HCT116 (cell line): Measurements from ENCODE around the gene CHD1.

Experiments
- TCF7L2 ChIP-seq: IDR thresholded peaks from 2 replicates; pipeline ENCODE4 v1.7.0; 2011; ENCODE audit warnings: borderline replicate concordance, inconsistent platforms; ENCODE audit not compliant: insufficient read depth, insufficient read length; ENCODE audit errors: extremely low read depth
- YY1 ChIP-seq: IDR thresholded peaks from 2 replicates; pipeline ENCODE4 v1.6.1; 2011; ENCODE audit warnings: low read length, low read depth, moderate library complexity, mild to moderate bottlenecking; ENCODE audit not compliant: insufficient replicate concordance; ENCODE audit errors: extremely low read depth
- ZFX ChIP-seq: fragments of 450-650 bp; IDR thresholded peaks from 2 replicates; pipeline ENCODE4 v1.6.1; 2017
- ZNF274 ChIP-seq: fragments of 200-500 bp; sonication (Bioruptor generic); IDR thresholded peaks from 2 replicates; pipeline ENCODE4 v1.6.1; 2014; ENCODE audit warnings: mild to moderate bottlenecking, low read depth, low read length, inconsistent platforms
- TF ChIP-seq, protein P1 (sequence below), 3 experiments: fragments of 200-600 bp in 1 of 3; sonication (generic) in 1 of 3; IDR thresholded peaks in 2 of 3; conservative IDR thresholded peaks in 1 of 3; 2 replicates each; pipeline ENCODE4 v1.5.1; 2012 to 2017; ENCODE audit warnings: low read depth in 2 of 3, low read length in 2 of 3, antibody characterized with exemption in 1 of 3, borderline replicate concordance in 1 of 3, control low read depth in 1 of 3, mild to moderate bottlenecking in 1 of 3, mixed read lengths in 1 of 3, mixed run types in 1 of 3, moderate library complexity in 1 of 3; ENCODE audit not compliant: insufficient read depth in 1 of 3

DNA sequence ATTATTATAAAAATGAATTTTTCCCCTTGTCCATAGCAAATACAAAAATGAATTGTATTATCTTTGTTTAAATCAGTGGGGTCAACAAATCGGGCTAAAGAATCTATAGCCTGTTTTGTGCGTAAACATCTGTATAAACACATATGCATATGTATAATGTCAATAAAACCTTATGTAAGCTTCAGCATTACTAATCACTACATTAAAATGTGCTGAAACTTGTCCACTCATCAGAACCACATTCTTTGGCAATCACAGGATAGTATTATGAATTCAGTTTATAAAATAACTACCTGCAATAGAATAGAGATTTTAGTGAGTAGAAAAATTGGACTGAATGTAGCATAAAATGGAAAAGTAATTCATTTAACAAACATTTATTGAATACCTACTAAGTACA, 124.7 kb downstream of the CHD1 start:
- TF ChIP-seq ZFX (no peak), TCF7L2 (no peak), YY1 (no peak), ZNF274 (no peak)
- TF ChIP-seq, protein P1, sequence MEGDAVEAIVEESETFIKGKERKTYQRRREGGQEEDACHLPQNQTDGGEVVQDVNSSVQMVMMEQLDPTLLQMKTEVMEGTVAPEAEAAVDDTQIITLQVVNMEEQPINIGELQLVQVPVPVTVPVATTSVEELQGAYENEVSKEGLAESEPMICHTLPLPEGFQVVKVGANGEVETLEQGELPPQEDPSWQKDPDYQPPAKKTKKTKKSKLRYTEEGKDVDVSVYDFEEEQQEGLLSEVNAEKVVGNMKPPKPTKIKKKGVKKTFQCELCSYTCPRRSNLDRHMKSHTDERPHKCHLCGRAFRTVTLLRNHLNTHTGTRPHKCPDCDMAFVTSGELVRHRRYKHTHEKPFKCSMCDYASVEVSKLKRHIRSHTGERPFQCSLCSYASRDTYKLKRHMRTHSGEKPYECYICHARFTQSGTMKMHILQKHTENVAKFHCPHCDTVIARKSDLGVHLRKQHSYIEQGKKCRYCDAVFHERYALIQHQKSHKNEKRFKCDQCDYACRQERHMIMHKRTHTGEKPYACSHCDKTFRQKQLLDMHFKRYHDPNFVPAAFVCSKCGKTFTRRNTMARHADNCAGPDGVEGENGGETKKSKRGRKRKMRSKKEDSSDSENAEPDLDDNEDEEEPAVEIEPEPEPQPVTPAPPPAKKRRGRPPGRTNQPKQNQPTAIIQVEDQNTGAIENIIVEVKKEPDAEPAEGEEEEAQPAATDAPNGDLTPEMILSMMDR (IDR thresholded peaks at IDR 0.05 in 2 of 3, conservative IDR thresholded peaks at IDR 0.05 in 1 of 3; ENCODE audit: borderline replicate concordance in 1 of 3, insufficient read depth in 1 of 3, low read depth in 2 of 3, low read length in 2 of 3): no peak
